ENCODE results near the gene STARD4. TPM values are rescaled to one million over a fixed set of nuclear protein-coding genes. Genes with fewer than 3 reads are reported as not detected.

The STARD4 gene
- total and polyA plus RNA-seq, 9 of the 15 experiments (the other 6 are each of a cell fraction or from before 2014, with no cell fraction given): 28.4 to 88.0 (median 34.0) TPM

DNA sequence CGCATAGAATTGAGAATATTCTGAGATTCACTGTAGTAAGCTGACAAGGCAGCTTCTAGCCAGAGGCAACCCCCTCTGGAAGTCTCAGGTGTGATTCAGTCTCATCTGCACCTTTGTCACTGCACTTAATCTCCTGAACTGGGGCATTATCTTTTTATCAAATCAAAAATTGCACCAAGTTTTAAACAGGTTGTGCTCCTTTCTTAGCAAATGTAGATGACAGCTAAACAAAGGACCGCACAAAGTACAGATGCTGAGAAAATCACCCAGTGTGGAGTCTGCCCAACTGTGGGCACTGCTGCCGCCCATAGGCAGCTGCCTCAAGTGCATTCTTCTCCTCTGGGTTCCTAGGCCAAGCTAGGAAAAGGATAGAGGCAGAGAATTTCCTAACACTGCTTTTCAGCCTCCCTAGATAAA is 51.1 kb downstream of the STARD4 start (continued):
- no peak for TF ChIP-seq MGA (IDR thresholded peaks at IDR 0.05)
- TF ChIP-seq FOXJ2 (tag; IDR thresholded peaks at IDR 0.05): no peak
- TF ChIP-seq BCLAF1 (IDR thresholded peaks at IDR 0.05; ENCODE audit: borderline replicate concordance in 1 of 2, control insufficient read depth in 1 of 2, low read depth in 2 of 2, low read length in 1 of 2): no peak
- TF ChIP-seq ZBTB7A (IDR thresholded peaks at IDR 0.05; ENCODE audit: borderline replicate concordance, control insufficient read depth, low read depth, low read length): no peak
- peak; percentile 46 to 56 (median 49) for TF ChIP-seq CTCF (IDR thresholded peaks at IDR 0.05 in 2 of 3, conservative IDR thresholded peaks at IDR 0.05 in 1 of 3; ENCODE audit: insufficient read depth in 2 of 3, low read depth in 1 of 3, low read length in 3 of 3)
- no peak for TF ChIP-seq TAF1 (IDR thresholded peaks at IDR 0.05; ENCODE audit: control insufficient read depth, extremely low read depth, insufficient read depth, low read length, severe bottlenecking)
- no peak for TF ChIP-seq SRSF1 (IDR thresholded peaks at IDR 0.05; ENCODE audit: low read depth, low read length)
- no peak for TF ChIP-seq GATAD2A (IDR thresholded peaks at IDR 0.05)
- TF ChIP-seq CREB1 (IDR thresholded peaks at IDR 0.05): no peak
- TF ChIP-seq CREB1 (CRISPR knock-in tag; IDR thresholded peaks at IDR 0.05): no peak
- no peak for TF ChIP-seq PRMT5 (CRISPR knock-in tag; IDR thresholded peaks at IDR 0.05)

Data from K562 (cell line).